Gastrocnemius medialis (tissue), 4 donors: Measurements from ENCODE around the gene CDH16. TPM values are rescaled to one million over a fixed set of nuclear protein-coding genes. Genes with fewer than 3 reads are reported as not detected.

Experiments used
- ATAC-seq, 2 donors: fragments of 150-250 bp; one replicate each; pipeline ENCODE4 v1.9.1; 2016
- DNase-seq, 2 donors: peaks; one replicate each; pipeline ENCODE4 v3.0.0-alpha.2; 2019
- H3K27ac ChIP-seq, 4 donors: fragments of 200-600 bp; sonication (generic); 1 replicate in 1 of 4; 2 replicates in 3 of 4; pipeline ENCODE4 v1.5.1; 2016 to 2018; ENCODE audit warnings: mild to moderate bottlenecking in 2 of 4, moderate library complexity in 1 of 4
- H3K27me3 ChIP-seq, 3 donors: fragments of 200-600 bp; sonication (generic) in 2 of 3; 1 replicate in 1 of 3; 2 replicates in 2 of 3; pipeline versions ENCODE4 v1.5.1 to v1.6.0; 2016 to 2019; ENCODE audit warnings: mild to moderate bottlenecking in 1 of 3, moderate library complexity in 1 of 3
- H3K36me3 ChIP-seq, 2 donors: fragments of 200-600 bp; sonication (generic) in 1 of 2; one replicate each; pipeline ENCODE4 v1.5.1; 2017 to 2018
- H3K4me1 ChIP-seq, 2 donors: fragments of 200-600 bp; sonication (generic) in 1 of 2; one replicate each; pipeline ENCODE4 v1.5.1; 2016 to 2017; ENCODE audit warnings: mild to moderate bottlenecking in 2 of 2
- H3K4me3 ChIP-seq, 4 donors: fragments of 200-600 bp; sonication (generic) in 3 of 4; 1 replicate in 1 of 4; 2 replicates in 3 of 4; pipeline ENCODE4 v1.5.1; 2016 to 2019; ENCODE audit warnings: mild to moderate bottlenecking in 2 of 4
- H3K9me3 ChIP-seq, 3 donors: fragments of 200-600 bp; sonication (generic) in 2 of 3; 1 replicate in 1 of 3; 2 replicates in 2 of 3; pipeline ENCODE4 v1.5.1; 2016 to 2019
- POLR2A ChIP-seq, 2 donors: fragments of 450-650 bp; IDR thresholded peaks; one replicate each; pipeline ENCODE4 v1.6.1; 2017; ENCODE audit warnings: antibody characterized with exemption in 2 of 2, mild to moderate bottlenecking in 2 of 2, moderate library complexity in 2 of 2
- in situ Hi-C, 4 donors: fragments of 200-750 bp; cut with MboI; loops; one replicate each; pipeline versions ENCODE4 v1.15.0 to v1.8.0; 2017; ENCODE audit warnings: low sequenced_read_pairs in 4 of 4
- intact Hi-C: fragments of 100-400 bp; cut with DNase I; formaldehyde crosslinking; loops from one replicate; pipeline ENCODE4 v1.15.1; 2023; ENCODE audit warnings: low total_unique reads
- total RNA-seq, 4 donors: library from RNA; depleted of rRNA; stranded (reverse); fragments of >200 nt; gene quantifications; one replicate each; pipeline versions ENCODE4 v1.1.0 to v1.2.3, GENCODE V29; 2016
- TF ChIP-seq, protein P1 (sequence below), 5 experiments: fragments of 450-650 bp in 3 of 5; fragments of 200-600 bp in 2 of 5; sonication (generic) in 2 of 5; IDR thresholded peaks in 4 of 5; conservative IDR thresholded peaks in 1 of 5; 1 replicate in 4 of 5; 2 replicates in 1 of 5; pipeline ENCODE4 v1.5.1; 2016 to 2019; ENCODE audit warnings: antibody characterized with exemption in 5 of 5, mild to moderate bottlenecking in 3 of 5, moderate library complexity in 3 of 5

CDH16 gene, protein sequence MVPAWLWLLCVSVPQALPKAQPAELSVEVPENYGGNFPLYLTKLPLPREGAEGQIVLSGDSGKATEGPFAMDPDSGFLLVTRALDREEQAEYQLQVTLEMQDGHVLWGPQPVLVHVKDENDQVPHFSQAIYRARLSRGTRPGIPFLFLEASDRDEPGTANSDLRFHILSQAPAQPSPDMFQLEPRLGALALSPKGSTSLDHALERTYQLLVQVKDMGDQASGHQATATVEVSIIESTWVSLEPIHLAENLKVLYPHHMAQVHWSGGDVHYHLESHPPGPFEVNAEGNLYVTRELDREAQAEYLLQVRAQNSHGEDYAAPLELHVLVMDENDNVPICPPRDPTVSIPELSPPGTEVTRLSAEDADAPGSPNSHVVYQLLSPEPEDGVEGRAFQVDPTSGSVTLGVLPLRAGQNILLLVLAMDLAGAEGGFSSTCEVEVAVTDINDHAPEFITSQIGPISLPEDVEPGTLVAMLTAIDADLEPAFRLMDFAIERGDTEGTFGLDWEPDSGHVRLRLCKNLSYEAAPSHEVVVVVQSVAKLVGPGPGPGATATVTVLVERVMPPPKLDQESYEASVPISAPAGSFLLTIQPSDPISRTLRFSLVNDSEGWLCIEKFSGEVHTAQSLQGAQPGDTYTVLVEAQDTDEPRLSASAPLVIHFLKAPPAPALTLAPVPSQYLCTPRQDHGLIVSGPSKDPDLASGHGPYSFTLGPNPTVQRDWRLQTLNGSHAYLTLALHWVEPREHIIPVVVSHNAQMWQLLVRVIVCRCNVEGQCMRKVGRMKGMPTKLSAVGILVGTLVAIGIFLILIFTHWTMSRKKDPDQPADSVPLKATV
- under 1 TPM in 3 of 4 donors, not detected in 1; 0.10 to 0.87 (median 0.16) TPM for total RNA-seq

DNA sequence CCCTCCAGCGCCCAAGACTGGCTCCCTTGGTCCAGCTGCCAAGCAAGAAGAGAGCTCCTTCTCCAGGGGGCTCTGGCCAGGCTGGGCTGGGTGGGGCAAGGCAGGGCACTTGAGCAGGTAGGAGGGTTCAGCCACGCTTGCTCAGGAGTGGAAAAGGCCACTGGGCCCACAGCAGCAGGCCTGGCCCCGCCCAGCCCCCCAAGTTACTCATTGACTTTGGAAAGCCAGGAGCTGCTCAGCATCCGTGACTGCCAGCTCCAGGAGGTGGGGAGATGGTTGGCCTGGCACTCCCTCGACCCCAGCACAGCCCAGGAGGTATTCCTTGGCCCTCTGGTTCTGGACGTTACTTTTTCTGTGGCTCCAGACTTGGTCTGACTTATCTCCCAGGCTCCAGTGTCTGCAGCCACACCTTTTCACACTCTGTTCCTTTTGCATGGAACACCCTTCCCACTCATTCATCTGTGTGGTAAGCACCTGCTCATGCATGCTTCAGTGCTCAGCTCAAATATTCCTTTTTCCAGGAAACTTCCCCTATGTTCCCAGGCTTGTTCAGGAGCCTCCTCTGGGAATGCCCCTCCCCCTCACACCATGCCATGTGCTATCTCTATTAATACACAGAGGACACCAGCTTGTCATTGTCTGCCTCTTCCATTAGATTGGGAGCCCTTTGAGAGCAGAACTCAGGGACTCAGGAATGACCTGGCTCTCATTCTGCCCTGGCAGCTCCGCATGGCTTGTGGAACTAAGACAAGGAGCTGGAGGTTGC lies at the start of gene CDH16:
Gene CDH16 (minus strand): TSS at position 83 of the 766 bp plus-strand sequence. CDS start 820 bp downstream, outside the sequence.
- intact Hi-C loops (no loop called here), in situ Hi-C loops (no loop called here)
- Histone ChIP-seq H3K9me3 (no peaks in the 10 kb centered on the region), H3K4me1 (peaks cover 33 to 47% of the 10 kb centered on the region in 2 donors), H3K36me3 (peaks cover 0 to 12% of the 10 kb centered on the region in 2 donors), H3K4me3 (no peak within 1 kb of the TSS), H3K27me3 (no peaks in the 10 kb centered on the region), H3K27ac (peak within 1 kb of the TSS; percentile 91 to 99 (median 96))
- DNase-seq (peak in 1 of 2 donors; percentile 76), ATAC-seq (peak; percentile 37 to 46)
- peak; percentile 20 to 37 for TF ChIP-seq POLR2A (IDR thresholded peaks at IDR 0.05)
- TF ChIP-seq, protein P1, sequence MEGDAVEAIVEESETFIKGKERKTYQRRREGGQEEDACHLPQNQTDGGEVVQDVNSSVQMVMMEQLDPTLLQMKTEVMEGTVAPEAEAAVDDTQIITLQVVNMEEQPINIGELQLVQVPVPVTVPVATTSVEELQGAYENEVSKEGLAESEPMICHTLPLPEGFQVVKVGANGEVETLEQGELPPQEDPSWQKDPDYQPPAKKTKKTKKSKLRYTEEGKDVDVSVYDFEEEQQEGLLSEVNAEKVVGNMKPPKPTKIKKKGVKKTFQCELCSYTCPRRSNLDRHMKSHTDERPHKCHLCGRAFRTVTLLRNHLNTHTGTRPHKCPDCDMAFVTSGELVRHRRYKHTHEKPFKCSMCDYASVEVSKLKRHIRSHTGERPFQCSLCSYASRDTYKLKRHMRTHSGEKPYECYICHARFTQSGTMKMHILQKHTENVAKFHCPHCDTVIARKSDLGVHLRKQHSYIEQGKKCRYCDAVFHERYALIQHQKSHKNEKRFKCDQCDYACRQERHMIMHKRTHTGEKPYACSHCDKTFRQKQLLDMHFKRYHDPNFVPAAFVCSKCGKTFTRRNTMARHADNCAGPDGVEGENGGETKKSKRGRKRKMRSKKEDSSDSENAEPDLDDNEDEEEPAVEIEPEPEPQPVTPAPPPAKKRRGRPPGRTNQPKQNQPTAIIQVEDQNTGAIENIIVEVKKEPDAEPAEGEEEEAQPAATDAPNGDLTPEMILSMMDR (IDR thresholded peaks at IDR 0.05 in 4 of 5, conservative IDR thresholded peaks at IDR 0.05 in 1 of 5) = no peak

GRCh38 chr16:66964049-66964448 lies 45.4 kb upstream of the CDH16 start:
- in situ Hi-C loops = loop anchor here in 1 of 4 donors (10.0 kb wide), 1 partner anchor 191 kb away; the partner anchor contains the start of genes B3GNT9, FBXL8 and TRADD
- Histone ChIP-seq H3K27me3 (no peaks in the 10 kb centered on the region), H3K4me1 (peaks cover 9 to 14% of the 10 kb centered on the region in 2 donors), H3K27ac (no peak overlapping the region), H3K36me3 (peaks cover 0 to 30% of the 10 kb centered on the region in 2 donors), H3K9me3 (no peaks in the 10 kb centered on the region), H3K4me3 (no peak overlapping the region)
- ATAC-seq = no peak
- no peak for DNase-seq
- TF ChIP-seq, protein P1 (IDR thresholded peaks at IDR 0.05 in 4 of 5, conservative IDR thresholded peaks at IDR 0.05 in 1 of 5) = no peak
- no peak for TF ChIP-seq POLR2A (IDR thresholded peaks at IDR 0.05)
- intact Hi-C loops = no loop called here

- Histone ChIP-seq H3K4me3 (no peak overlapping the region), H3K36me3 (peaks cover 0 to 14% of the 10 kb centered on the region in 2 donors), H3K27ac (peak overlapping the region; percentile 3 to 57 (median 27)), H3K4me1 (peaks cover 12 to 21% of the 10 kb centered on the region in 2 donors), H3K27me3 (no peaks in the 10 kb centered on the region), H3K9me3 (no peaks in the 10 kb centered on the region)
- intact Hi-C loops (no loop called here), in situ Hi-C loops (loop anchor here in 1 of 4 donors (10.0 kb wide), 1 partner anchor 193 kb away; the partner anchor contains the start of genes B3GNT9, FBXL8 and TRADD)
- DNase-seq = no peak
- no peak for TF ChIP-seq POLR2A (IDR thresholded peaks at IDR 0.05)
- TF ChIP-seq, protein P1 (IDR thresholded peaks at IDR 0.05 in 4 of 5, conservative IDR thresholded peaks at IDR 0.05 in 1 of 5) = no peak
- no peak for ATAC-seq
These were observed 43.2 kb upstream of the CDH16 start for GRCh38 chr16:66961914-66962313.
